GM12892 (cell line): ENCODE data around the gene ADAMTSL4.

Source experiments
- DNase-seq: peaks from one replicate; pipeline ENCODE4 v3.0.0; 2011; ENCODE audit not compliant: insufficient read length
- FAIRE-seq: peaks from 2 replicates; lab custom pipeline; 2011; peaks lifted over from hg19 to GRCh38; lab: Jason Lieb, UNC
- POLR2A ChIP-seq: IDR thresholded peaks from 2 replicates; pipeline ENCODE4 v1.6.1; 2011; ENCODE audit warnings: low read depth, low read length, control low read depth
- POLR2AphosphoS5 ChIP-seq: IDR thresholded peaks from 2 replicates; pipeline ENCODE4 v1.6.1; 2011; ENCODE audit warnings: low read depth, low read length, control low read depth
- TAF1 ChIP-seq: IDR thresholded peaks from 2 replicates; pipeline ENCODE4 v1.6.1; 2011; ENCODE audit warnings: low read depth, mild to moderate bottlenecking, control low read depth, low read length, borderline replicate concordance

The ADAMTSL4 gene

GRCh38 chr1:150537732-150538684 lies 11.2 kb upstream of the ADAMTSL4 start:
- FAIRE-seq (no peak), DNase-seq (no peak)
- TF ChIP-seq POLR2A: no peak
- no peak for TF ChIP-seq POLR2AphosphoS5
- TF ChIP-seq TAF1: no peak

GRCh38 chr1:150543500-150544143 lies 5.6 kb upstream of the ADAMTSL4 start:
- TF ChIP-seq POLR2AphosphoS5 (no peak), POLR2A (no peak)
- DNase-seq (no peak), FAIRE-seq (no peak)

GRCh38 chr1:150544204-150544603 lies 5.0 kb upstream of the ADAMTSL4 start:
- DNase-seq (no peak), FAIRE-seq (no peak)
- TF ChIP-seq POLR2A (no peak), TAF1 (no peak), POLR2AphosphoS5 (no peak)

GRCh38 chr1:150545486-150546032 lies 3.6 kb upstream of the ADAMTSL4 start:
- TF ChIP-seq TAF1 (no peak), POLR2AphosphoS5 (no peak), POLR2A (no peak)
- FAIRE-seq: no peak
- no peak for DNase-seq

DNA sequence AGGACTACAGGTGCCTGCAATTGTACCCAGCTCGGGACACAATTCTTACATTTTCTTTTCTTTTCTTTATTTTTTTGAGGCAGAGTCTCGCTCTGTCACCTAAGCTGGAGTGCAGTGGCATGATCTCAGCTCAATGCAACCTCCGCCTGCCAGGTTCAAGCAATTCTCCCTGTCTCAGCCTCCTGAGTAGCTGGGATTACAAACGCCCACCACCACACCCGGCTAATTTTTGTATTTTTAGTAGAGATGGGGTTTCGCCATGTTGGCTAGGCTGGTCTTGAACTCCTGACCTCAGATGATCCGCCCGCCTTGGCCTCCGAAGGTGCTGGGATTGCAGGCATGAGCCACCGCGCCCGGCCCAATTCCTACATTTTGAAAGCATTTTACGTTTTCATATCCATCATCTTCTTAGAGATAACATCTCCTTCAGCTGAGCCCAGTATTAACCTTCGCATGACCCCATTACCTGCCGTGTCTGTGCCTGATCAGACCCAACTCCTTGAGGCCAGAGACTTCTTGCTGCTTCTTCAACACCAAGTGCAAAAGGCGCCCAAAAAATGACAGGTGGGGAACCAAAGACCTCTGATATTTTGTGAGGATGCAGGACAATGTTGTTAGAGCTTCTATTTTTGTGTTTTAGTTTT lies 2.8 kb upstream of the ADAMTSL4 start:
- FAIRE-seq: no peak
- no peak for DNase-seq
- no peak for TF ChIP-seq TAF1
- TF ChIP-seq POLR2A: no peak
- TF ChIP-seq POLR2AphosphoS5: no peak

DNA sequence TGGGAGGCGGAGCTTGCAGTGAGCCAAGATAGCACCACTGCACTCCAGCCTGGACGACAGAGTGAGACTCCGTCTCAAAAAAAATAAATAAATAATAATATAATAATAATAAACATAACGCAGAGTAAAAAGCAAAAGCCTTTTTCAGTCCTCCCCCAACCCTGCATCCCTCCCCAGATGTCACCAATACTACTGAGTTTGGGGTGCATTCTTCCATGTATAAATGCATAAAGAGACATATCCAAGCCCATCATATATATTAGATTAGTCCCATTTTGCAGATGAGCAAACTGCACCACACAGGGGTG lies 930 bp upstream of the ADAMTSL4 start:
- no peak for TF ChIP-seq POLR2AphosphoS5
- TF ChIP-seq POLR2A: no peak
- TF ChIP-seq TAF1: no peak
- FAIRE-seq: no peak

DNA sequence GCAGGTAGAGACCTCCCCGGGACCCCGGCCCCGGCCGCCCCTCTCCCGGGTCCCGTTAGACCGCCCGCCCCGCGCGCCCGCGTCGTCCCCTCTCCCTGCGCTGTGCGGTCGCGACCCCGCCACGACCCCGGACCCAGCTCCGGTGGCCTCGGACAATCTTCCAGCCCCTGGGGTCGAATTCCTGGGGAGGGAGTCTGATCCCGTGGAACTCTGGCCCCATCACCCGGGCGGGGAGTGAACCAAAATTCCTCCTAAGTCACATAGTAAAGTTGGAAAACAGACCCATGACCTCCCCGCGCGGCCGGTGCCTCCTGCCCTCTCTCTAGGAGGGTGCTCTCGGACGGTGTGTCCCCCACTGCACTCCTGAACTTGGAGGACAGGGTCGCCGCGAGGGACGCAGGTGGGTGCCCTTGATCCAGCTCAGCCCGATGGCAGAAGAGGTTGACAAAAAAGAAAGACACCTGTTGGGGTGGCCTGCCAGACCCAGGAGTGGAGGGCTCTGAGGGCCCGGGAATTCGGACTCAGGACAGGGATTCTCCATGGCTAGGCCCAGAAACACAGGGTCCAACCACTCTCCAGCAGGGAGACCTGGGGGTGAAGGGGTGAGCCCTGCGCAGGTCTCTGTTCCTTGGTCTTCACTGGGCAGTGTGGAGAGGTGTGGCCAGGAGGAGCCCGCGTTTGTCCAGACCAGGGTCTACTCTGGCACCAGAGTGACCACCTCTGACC lies 451 bp downstream of the ADAMTSL4 start:
- TF ChIP-seq POLR2A: no peak
- DNase-seq: no peak
- no peak for FAIRE-seq

More for the DNA sequence above, 930 bp upstream of the ADAMTSL4 start:
- no peak for DNase-seq

DNA sequence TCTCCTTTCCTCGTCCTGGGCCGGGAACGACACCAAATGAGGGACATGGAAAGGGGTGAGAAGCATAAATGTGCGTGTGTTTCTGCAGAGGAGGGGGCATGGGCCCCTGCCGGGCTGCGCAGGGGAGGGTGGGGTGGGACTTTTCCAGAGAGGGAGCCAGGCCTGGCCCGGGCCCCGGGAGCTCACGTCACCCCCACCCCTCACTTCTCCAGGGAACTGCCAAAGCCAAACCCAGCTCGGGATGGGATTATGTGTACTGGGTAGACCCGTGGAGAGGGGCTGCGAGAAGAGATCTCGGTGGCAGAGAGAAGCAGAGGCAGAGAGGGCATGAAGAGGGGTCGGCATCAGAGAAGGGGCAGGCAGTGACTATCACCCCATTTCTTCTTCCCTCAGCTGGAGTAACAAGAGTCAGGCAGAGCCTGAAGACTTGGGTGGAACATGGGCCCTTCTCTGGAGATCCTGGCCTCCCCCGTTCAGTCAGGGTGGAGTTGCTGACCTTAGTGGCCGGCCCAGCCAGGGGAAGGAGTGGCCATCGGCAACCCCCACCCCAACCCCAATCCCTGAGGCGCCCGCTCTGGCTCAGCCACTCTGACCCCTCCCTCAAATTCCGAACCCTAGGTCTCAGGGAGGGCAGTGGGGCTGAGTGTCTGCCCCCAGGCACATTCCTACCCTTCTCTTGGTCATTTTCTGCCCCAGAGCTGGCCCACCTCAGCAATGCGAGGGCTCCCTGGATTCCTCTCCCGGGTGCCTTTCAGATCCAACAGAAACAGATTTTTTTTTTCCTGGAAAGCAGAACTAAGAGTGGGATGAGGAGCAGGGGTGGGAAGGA lies 1.2 kb downstream of the ADAMTSL4 start:
- TF ChIP-seq POLR2A: no peak
- no peak for TF ChIP-seq TAF1
- TF ChIP-seq POLR2AphosphoS5: no peak
- DNase-seq (no peak), FAIRE-seq (no peak)

- no peak for DNase-seq
- TF ChIP-seq POLR2AphosphoS5 (no peak), TAF1 (no peak), POLR2A (no peak)
- FAIRE-seq: no peak
These were observed 2.0 kb downstream of the ADAMTSL4 start for GRCh38 chr1:150551051-150551783.

DNA sequence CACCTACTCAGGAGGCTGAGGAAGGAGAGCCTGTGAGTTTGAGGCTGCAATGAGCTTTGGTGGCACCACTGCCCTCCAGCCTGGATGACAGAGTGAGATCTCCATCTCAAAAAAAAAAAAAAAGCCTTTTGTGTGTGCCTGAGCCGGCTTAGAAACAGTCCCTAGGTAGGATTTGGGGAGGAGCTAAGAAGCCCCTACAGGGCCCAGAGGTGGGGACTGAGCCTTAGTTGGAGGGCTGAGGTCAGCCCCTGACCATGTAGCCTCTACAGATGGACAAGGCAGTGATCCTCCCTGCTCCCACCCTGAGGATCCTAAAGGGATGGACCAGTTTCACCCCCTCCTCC lies 2.5 kb downstream of the ADAMTSL4 start:
- no peak for FAIRE-seq
- DNase-seq: no peak
- TF ChIP-seq POLR2AphosphoS5 (no peak), POLR2A (no peak), TAF1 (no peak)
